GM23338 (cell line): Measurements from ENCODE around the gene SZT2.

ENCODE experiments used
- CREB1 ChIP-seq: fragments of 250-450 bp; sonication (Bioruptor Pico); IDR thresholded peaks from 2 replicates; pipeline ENCODE4 v1.5.0; 2020; ENCODE audit warnings: low read depth, mild to moderate bottlenecking, moderate library complexity
- CTCF ChIP-seq, 2 experiments: fragments of 200-600 bp in 1 of 2; sonication (generic) in 1 of 2; conservative IDR thresholded peaks; 2 replicates each; pipeline versions ENCODE4 v1.5.1 to v1.6.1; 2016 to 2017; ENCODE audit warnings: antibody characterized with exemption in 2 of 2, low read depth in 2 of 2, mild to moderate bottlenecking in 2 of 2, moderate library complexity in 1 of 2
- EZH2 ChIP-seq: fragments of 200-600 bp; sonication (generic); IDR thresholded peaks from one replicate; pipeline ENCODE4 v1.8.0; 2017; ENCODE audit warnings: antibody characterized with exemption, mild to moderate bottlenecking, low read depth; ENCODE audit not compliant: unreplicated experiment
- EZH2phosphoT487 ChIP-seq: fragments of 200-600 bp; sonication (generic); IDR thresholded peaks from one replicate; pipeline ENCODE4 v1.8.1; 2018; ENCODE audit warnings: antibody characterized with exemption; ENCODE audit not compliant: unreplicated experiment
- JUNB ChIP-seq: IDR thresholded peaks from one replicate; pipeline ENCODE4 v1.6.1; 2016; ENCODE audit warnings: antibody characterized with exemption; ENCODE audit not compliant: unreplicated experiment
- POLR2AphosphoS5 ChIP-seq: IDR thresholded peaks from 2 replicates; pipeline ENCODE4 v1.6.1; 2016; ENCODE audit warnings: antibody characterized with exemption, low read depth
- TF ChIP-seq, protein P1 (sequence below): IDR thresholded peaks from one replicate; pipeline ENCODE4 v1.6.1; 2018; ENCODE audit warnings: antibody characterized with exemption; ENCODE audit not compliant: unreplicated experiment

GRCh38 chr1:43346636-43347035 lies 43.1 kb upstream of the SZT2 start:
- no peak for TF ChIP-seq JUNB
- no peak for TF ChIP-seq CTCF (conservative IDR thresholded peaks at IDR 0.05; ENCODE audit: low read depth in 2 of 2)
- TF ChIP-seq EZH2 = no peak
- TF ChIP-seq CREB1 = no peak
- no peak for TF ChIP-seq POLR2AphosphoS5
- TF ChIP-seq, protein P1, sequence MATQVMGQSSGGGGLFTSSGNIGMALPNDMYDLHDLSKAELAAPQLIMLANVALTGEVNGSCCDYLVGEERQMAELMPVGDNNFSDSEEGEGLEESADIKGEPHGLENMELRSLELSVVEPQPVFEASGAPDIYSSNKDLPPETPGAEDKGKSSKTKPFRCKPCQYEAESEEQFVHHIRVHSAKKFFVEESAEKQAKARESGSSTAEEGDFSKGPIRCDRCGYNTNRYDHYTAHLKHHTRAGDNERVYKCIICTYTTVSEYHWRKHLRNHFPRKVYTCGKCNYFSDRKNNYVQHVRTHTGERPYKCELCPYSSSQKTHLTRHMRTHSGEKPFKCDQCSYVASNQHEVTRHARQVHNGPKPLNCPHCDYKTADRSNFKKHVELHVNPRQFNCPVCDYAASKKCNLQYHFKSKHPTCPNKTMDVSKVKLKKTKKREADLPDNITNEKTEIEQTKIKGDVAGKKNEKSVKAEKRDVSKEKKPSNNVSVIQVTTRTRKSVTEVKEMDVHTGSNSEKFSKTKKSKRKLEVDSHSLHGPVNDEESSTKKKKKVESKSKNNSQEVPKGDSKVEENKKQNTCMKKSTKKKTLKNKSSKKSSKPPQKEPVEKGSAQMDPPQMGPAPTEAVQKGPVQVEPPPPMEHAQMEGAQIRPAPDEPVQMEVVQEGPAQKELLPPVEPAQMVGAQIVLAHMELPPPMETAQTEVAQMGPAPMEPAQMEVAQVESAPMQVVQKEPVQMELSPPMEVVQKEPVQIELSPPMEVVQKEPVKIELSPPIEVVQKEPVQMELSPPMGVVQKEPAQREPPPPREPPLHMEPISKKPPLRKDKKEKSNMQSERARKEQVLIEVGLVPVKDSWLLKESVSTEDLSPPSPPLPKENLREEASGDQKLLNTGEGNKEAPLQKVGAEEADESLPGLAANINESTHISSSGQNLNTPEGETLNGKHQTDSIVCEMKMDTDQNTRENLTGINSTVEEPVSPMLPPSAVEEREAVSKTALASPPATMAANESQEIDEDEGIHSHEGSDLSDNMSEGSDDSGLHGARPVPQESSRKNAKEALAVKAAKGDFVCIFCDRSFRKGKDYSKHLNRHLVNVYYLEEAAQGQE = no peak
- TF ChIP-seq EZH2phosphoT487 = no peak
